HG03045 (cell line): ENCODE measurements around the gene MIEF1.

Experiments
- ATAC-seq: cut with Tn5 transposase; IDR thresholded peaks from one replicate; pipeline ENCODE4 v1.9.1; 2021; ENCODE audit warnings: mild to moderate bottlenecking, moderate library complexity; ENCODE audit not compliant: unreplicated experiment

Gene MIEF1

DNA sequence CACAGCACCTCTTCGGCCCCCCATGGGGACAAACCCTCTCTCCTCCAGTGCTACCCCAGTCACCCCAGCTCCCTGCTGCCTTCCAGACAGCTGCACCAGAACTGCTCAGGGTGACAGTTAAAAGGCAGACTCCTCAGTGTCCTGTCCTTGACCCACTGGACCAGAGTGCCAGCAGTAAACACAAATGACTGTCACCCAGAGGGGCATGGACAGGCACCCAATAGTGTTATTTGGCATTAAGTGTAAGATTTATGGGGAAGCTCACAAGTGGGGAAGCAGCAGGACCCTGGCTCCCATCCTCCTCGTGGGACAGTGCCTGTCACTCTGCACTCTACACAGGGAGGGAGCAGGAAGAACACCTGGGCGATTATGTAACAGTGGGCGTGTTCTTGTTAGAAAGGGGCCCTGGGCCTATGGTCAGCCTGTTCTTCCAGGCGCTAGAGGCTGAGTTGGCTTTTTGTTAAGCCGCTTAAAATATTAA lies 25.4 kb downstream of the MIEF1 start:
- ATAC-seq: no peak

GRCh38 chr22:39528080-39528661 lies 26.1 kb downstream of the MIEF1 start:
- no peak for ATAC-seq

DNA sequence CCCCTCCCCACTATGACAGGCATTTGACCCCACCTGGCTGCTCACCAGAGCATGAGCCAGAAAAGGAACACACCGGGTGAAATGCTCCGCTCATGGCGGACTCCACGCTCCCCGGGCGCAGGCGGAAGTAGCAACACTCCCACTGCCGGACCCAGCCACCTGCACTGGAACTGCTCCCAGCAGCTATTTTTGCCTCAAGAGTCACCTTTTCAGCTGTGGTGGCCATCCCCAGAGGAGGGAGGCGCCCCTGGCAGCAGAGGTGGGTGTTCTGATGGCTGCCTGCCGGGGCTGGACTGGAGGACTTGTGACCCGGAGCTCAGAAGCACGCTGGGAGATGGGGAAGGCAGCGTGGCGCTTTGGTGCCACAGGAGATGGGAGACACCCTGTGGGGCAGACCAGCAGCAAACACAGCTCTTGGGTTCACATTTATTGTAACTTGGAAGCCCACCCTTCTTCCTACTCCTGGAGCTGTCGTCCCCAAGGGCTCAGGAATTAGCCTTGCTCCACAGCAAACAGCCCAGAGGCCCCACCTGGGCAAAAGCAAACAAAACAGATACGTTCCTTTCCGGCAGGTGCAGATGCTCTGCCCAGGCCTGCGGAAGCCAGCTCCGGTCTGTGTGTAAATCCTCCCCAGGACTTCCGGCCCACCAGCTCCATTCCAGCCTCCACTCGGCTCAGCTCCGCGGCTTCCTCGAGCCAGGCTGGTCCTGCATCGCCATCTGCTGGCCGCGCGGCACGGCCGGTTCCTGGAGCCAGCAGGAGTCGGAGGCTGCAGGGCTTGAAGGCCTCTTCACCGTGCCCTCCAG lies 26.8 kb downstream of the MIEF1 start:
- ATAC-seq: no peak

DNA sequence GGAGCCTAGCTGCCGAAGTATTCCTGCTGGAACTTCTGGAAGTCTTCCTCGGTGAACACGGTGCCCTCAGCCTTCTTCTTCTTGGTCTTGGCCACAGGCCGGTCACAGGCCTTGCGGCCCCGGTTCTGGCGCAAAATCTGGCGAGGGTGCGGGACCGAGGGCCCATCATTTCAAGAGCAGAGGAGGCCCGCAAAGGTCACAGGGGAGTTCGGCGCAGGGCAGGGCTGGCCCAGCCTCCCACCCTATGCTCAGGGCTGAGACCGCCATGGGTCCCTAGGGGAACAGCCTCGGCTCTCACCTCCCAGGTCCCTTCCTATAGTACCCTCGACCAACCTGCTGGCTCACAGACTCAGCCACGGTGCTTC lies 27.4 kb downstream of the MIEF1 start:
- ATAC-seq: no peak

GRCh38 chr22:39530116-39530515 lies 28.0 kb downstream of the MIEF1 start:
- ATAC-seq: no peak

- no peak for ATAC-seq
Observed at GRCh38 chr22:39530692-39531331, 28.7 kb downstream of the MIEF1 start.

DNA sequence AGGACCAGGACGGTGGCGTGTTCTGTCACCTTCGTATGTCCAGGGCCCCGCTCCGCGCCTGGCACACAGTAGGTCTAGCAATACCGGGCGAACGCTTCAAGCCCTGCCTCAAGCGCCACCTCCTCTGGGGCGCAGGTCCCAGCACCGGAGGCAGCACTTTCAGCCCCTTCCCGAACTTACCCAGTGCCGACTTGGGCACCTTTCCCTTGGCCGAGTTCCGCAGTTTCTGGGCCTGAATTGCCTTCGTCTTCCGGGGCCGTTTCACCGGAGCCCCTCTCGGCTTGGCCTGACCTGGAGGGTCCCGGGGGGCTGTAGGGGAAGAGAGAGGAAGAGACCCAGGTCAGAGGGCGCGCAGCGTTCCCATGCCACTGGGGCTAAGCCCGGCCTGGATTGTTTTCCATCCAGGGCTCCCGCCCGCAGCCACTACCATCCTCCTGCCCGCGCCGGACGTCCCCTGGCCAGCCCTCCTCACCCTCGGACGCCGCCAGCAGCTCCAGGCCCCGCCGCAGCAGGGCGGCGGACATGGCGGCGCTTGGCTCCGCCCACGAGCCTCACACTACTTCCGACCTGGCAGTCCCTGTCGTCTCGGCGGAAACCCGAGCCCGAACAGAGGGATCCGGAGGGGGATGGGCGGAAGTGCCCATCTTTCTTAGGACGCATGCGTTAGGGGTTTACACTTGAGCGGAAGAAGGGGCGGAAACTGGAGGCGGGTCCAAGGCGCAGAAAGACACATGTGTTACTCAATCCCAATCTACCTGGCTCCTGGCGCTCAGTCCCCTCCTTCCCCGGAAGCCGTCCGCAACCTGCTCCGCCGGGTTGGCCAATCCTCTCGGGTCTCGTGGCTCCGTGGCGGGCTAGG lies 30.4 kb downstream of the MIEF1 start, which contains the start of gene RPS19BP1:
Gene RPS19BP1 (minus strand): TSS at position 534 of the 859 bp plus-strand sequence. CDS start 10 bp downstream, at position 524.
- ATAC-seq: peak; percentile 75

GRCh38 chr22:39534092-39534506 lies 32.0 kb downstream of the MIEF1 start:
- no peak for ATAC-seq

GRCh38 chr22:39534591-39535356 lies 32.7 kb downstream of the MIEF1 start:
- ATAC-seq: no peak

DNA sequence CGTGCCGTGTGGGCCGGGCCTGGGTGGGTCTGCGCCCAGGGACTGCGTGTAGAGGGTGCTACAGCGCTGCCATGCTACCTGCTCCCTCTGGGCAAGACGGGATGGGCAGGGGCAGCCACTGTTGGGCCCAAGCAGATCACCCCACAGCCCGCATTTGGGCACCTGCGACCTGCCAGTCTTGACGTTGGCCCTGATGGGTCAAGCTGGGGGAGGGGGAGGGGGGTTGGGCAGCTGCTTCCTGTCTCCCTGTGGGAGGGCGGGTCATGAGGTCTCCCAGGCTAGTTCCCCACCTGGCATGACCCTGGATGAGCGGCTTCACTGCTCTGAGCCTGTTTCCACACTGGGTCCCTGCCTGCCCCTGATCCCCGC lies 33.3 kb downstream of the MIEF1 start:
- no peak for ATAC-seq

DNA sequence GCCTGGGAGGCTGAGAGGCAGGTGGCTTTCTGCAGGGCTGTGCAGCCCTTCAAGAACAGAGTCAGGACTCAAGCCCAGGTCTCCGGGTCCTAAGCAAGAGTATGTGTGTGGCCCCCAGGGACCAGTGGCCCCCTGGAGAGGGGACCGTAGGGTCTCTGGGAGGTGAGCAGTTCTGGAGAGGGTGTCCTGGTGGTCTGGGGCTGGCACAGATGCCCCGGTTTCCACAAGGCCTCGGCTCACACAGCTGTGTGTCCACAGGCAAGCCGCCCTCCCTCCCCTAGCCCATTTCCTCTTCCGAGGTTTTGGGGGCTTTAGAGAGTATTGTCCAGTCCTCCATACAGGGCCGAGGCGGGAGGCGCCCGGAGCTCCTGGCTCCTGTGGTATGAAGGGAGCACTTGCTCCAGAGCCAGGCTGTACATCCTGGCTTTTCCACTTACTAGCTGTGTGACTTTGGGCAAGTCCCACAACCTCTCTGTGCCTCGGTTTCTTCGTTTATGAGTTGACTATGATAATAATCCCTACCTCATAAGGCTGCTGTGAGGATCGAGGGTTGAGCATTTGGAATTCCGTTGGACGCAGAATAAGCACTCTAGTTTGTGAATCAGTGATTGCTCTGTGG lies 33.9 kb downstream of the MIEF1 start:
- no peak for ATAC-seq

DNA sequence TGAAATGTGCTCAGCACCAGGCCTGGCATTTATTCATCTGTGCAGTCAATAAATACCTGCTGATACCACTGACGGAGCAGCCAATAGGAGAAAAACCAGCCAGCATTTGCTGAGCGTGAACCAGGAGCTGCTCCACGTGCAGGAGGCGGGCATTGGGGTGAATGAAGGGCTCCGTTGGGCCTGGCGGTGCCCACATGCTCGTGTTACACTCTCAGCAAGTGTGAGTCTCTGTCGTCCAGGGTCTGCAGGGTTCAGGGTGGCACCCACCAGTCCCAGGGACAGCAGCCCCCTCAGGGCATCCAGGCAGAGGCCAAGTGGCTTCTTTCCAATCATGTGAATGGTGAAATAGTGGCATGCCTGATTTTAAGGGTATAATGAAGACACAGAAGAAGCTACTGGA lies 34.6 kb downstream of the MIEF1 start:
- ATAC-seq: no peak

- no peak for ATAC-seq
Observed at GRCh38 chr22:39537975-39538374, 35.9 kb downstream of the MIEF1 start.

- ATAC-seq: no peak
Observed at GRCh38 chr22:39543095-39543494, 41.0 kb downstream of the MIEF1 start.

DNA sequence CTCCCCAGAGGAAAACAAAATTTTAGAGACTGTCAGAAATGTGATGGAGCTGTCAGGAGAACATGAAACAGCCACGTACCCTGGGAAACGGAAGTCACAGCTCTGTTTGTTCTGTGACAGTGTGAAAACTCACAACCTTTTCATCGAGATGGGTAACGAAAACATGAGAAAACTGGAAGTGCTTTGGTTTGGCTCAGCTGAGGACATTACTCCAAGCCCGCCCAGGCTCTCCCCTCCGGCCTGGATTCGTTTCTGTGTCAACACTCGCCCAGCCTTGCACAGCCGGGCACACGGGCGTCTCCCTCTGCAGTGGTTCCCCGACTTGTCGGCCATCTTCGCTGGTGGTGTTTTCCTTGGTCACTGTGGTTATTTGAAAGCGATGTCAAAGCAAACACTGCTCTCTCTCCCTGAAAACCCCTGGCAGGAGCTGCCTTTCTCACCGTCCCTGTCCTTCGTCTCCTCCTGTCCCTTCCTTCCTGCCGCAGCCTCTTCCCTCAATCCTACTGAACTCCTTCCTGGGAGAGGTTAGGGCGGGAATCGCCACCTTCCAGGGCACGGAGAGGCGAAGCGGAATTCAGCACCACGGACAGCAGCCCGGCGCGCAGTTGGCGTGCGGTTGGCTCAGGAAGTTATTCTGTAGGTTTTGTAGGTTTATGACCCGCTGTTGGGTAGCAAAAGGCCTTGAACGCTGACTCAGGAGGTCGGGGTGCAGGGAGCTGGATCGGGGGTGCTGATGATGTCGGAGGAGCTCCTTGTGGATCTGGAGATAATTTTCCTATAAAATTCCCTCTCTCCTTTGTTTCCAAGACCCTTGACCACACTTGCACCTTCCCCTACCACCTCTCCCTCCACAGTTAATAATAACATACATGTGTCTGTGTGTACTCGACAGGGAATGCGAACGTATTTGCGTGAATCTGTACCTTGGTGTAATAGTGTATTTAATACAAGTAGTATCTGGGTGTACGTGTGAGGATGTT lies 43.6 kb downstream of the MIEF1 start:
- no peak for ATAC-seq

DNA sequence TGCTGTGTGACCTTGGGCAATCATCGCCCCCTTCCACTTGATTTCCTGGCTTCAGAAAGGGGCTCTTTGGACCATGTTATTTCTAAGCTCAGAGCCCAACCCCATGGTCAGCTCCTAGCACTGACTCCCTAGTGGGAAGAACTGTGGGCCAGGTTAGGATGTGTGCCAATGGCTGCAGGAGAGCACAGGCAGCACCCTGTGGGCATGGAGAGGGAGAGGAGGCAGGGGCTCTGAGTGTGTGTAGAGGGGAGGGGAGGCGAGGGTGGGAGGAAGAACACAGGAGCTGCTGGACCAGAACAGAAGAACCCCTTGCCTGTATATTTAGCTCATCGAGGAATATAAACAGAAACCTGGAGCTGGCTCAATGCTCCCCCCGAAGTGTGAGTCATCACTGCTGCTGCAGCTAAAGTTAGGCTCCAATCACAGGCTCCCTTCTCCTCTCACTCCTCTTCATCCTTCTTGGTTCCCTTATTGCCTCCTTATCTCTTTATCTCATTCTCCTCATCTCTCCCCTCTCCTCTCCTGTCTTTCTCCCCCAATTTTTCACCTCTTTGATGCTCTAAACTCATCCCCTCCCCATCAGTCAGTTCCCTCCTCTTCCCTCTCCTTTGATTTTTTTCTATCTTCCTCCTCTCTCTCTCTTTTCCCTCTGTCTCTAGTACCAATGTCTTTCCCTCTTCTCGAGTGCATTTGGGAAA lies 44.9 kb downstream of the MIEF1 start:
- ATAC-seq: no peak

DNA sequence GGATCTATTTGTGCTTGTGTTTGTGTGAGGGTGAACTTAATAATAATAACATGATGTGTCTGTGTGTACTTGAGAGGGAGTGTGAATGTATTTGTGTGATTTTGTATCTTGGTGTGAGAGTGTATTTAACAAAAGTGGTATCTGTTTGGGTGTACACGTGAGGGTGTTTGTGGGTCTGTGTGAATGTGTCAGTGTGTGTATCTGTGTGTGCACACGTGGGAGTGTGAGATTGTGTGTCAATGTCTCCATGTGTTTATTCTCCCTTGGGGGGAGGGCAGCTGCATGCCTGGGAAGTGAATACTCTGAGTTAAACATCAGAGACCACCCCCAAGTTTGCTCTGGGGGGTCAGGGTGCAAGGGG lies 45.5 kb downstream of the MIEF1 start:
- no peak for ATAC-seq

- no peak for ATAC-seq
Observed at GRCh38 chr22:39553429-39553828, 51.3 kb downstream of the MIEF1 start.
